ENCODE data around the gene MYL5.
A peak's percentile ranks its signal among the peaks of the same experiment; 100 is the strongest.

Gene MYL5

DNA sequence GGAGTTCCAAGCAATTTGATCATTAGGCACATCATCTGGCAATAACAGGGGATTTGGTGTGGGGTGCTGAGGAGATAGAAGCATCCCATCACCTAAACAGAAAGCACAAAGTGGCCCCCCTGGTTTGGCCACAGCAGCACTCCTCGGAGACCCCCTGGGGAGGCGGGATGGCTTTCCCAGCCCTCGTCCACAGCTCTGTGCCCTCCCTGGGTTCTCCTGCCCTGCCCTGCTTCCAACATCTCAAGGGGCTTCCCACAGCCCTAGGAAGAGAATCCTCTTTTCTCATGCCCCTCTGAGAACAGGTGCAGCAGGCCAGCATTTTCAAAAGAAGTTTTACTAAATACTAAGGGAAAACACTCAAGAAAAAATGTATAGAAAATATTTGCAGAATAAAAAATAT lies 13.1 kb upstream of the MYL5 start:
- no peak for DNase-seq
- Histone ChIP-seq H3K79me1 (ENCODE audit: low read length) (peaks cover 3% of the 10 kb centered on the region), H3K4me3 (ENCODE audit: low read depth, low read length) (no peak overlapping the region), H3K9ac (ENCODE audit: low read length) (no peak overlapping the region), H3K79me2 (ENCODE audit: control insufficient read depth, insufficient read depth, low read length, poor library complexity) (peaks cover 4% of the 10 kb centered on the region), H3K9me3 (ENCODE audit: insufficient read depth, low read depth, low read length) (peaks cover 12% of the 10 kb centered on the region), H4K91ac (ENCODE audit: low read depth, low read length) (no peak overlapping the region), H3K23ac (ENCODE audit: low read length) (no peak overlapping the region), H3K4me2 (ENCODE audit: low read length) (no peak overlapping the region), H3K14ac (ENCODE audit: low read length) (no peak overlapping the region), H2AFZ (ENCODE audit: insufficient read depth, low read length, poor library complexity) (no peak overlapping the region), H3K4me1 (ENCODE audit: control insufficient read depth in 1 of 2, insufficient read depth in 2 of 2, low read length in 2 of 2) (peaks cover 7 to 14% of the 10 kb centered on the region in 2 experiments), H3K27ac (ENCODE audit: low read depth, low read length) (no peak overlapping the region), H3K27me3 (ENCODE audit: insufficient read depth, low read length) (no peaks in the 10 kb centered on the region), H3K36me3 (ENCODE audit: control insufficient read depth in 1 of 2, insufficient read depth in 2 of 2, low read length in 2 of 2) (no peaks in the 10 kb centered on the region), H2AK5ac (ENCODE audit: low read length) (no peak overlapping the region), H3K18ac (ENCODE audit: low read length) (no peak overlapping the region), H2BK120ac (ENCODE audit: insufficient read depth, low read length, poor library complexity) (no peak overlapping the region), H2BK5ac (ENCODE audit: low read depth, low read length, poor library complexity) (no peak overlapping the region), H4K12ac (ENCODE audit: low read depth, low read length) (no peak overlapping the region), H2BK12ac (ENCODE audit: low read length) (no peak overlapping the region), H4K8ac (ENCODE audit: low read depth, low read length) (no peak overlapping the region), H3K4ac (ENCODE audit: low read depth, low read length) (no peak overlapping the region)
- no CpG with 5 or more reads among the region's 3 CpGs for WGBS (ENCODE audit: extremely low coverage, insufficient coverage, insufficient read length)

- Histone ChIP-seq H3K4ac (ENCODE audit: low read depth, low read length) (no peak overlapping the region), H4K8ac (ENCODE audit: low read depth, low read length) (no peak overlapping the region), H2BK12ac (ENCODE audit: low read length) (no peak overlapping the region), H3K9ac (ENCODE audit: low read length) (no peak overlapping the region), H2AFZ (ENCODE audit: insufficient read depth, low read length, poor library complexity) (no peak overlapping the region), H3K14ac (ENCODE audit: low read length) (no peak overlapping the region), H3K27me3 (ENCODE audit: insufficient read depth, low read length) (no peaks in the 10 kb centered on the region), H3K79me2 (ENCODE audit: control insufficient read depth, insufficient read depth, low read length, poor library complexity) (peaks cover 4% of the 10 kb centered on the region), H3K27ac (ENCODE audit: low read depth, low read length) (no peak overlapping the region), H2BK120ac (ENCODE audit: insufficient read depth, low read length, poor library complexity) (no peak overlapping the region), H3K9me3 (ENCODE audit: insufficient read depth, low read depth, low read length) (peaks cover 12% of the 10 kb centered on the region), H3K4me1 (ENCODE audit: control insufficient read depth in 1 of 2, insufficient read depth in 2 of 2, low read length in 2 of 2) (peaks cover 3 to 7% of the 10 kb centered on the region in 2 experiments), H3K23ac (ENCODE audit: low read length) (no peak overlapping the region), H4K91ac (ENCODE audit: low read depth, low read length) (no peak overlapping the region), H2AK5ac (ENCODE audit: low read length) (no peak overlapping the region), H3K79me1 (ENCODE audit: low read length) (peaks cover 3% of the 10 kb centered on the region), H4K12ac (ENCODE audit: low read depth, low read length) (no peak overlapping the region), H3K4me3 (ENCODE audit: low read depth, low read length) (no peak overlapping the region), H3K18ac (ENCODE audit: low read length) (no peak overlapping the region), H3K36me3 (ENCODE audit: control insufficient read depth in 1 of 2, insufficient read depth in 2 of 2, low read length in 2 of 2) (no peaks in the 10 kb centered on the region), H3K4me2 (ENCODE audit: low read length) (no peak overlapping the region), H2BK5ac (ENCODE audit: low read depth, low read length, poor library complexity) (no peak overlapping the region)
- WGBS (ENCODE audit: extremely low coverage, insufficient coverage, insufficient read length), result no CpG with 5 or more reads among the region's 42 CpGs
- DNase-seq, result no peak
Measured at GRCh38 chr4:661881-662761, 12.2 kb upstream of the MYL5 start.

DNA sequence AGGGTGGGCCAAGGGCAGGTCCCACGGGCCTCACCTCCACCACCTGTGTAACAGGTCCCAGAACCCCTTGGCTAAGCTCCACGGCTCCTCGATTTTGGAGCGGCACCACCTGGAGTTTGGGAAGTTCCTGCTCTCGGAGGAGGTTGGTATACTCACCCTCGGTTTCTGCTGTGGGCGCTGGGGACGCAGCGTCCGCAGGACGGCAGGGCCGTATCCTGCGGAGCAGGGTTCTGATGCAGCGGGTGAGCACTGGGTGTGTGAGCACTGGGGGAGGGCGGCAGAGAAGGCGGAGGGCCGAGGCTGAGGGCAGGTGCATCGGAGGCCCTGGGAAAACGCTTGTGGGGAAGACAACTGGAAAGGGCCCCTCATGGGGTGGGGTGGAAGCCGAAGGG lies 11.3 kb upstream of the MYL5 start:
- Histone ChIP-seq H3K79me2 (ENCODE audit: control insufficient read depth, insufficient read depth, low read length, poor library complexity) (peaks cover 4% of the 10 kb centered on the region), H3K9me3 (ENCODE audit: insufficient read depth, low read depth, low read length) (peaks cover 12% of the 10 kb centered on the region), H3K36me3 (ENCODE audit: control insufficient read depth in 1 of 2, insufficient read depth in 2 of 2, low read length in 2 of 2) (no peaks in the 10 kb centered on the region), H2BK5ac (ENCODE audit: low read depth, low read length, poor library complexity) (no peak overlapping the region), H4K91ac (ENCODE audit: low read depth, low read length) (no peak overlapping the region), H2BK120ac (ENCODE audit: insufficient read depth, low read length, poor library complexity) (no peak overlapping the region), H3K14ac (ENCODE audit: low read length) (no peak overlapping the region), H3K4me1 (ENCODE audit: control insufficient read depth in 1 of 2, insufficient read depth in 2 of 2, low read length in 2 of 2) (peaks cover 3 to 6% of the 10 kb centered on the region in 2 experiments), H3K27ac (ENCODE audit: low read depth, low read length) (no peak overlapping the region), H4K8ac (ENCODE audit: low read depth, low read length) (peak overlapping the region; percentile 86), H3K23ac (ENCODE audit: low read length) (no peak overlapping the region), H2AK5ac (ENCODE audit: low read length) (no peak overlapping the region), H3K4me3 (ENCODE audit: low read depth, low read length) (peak overlapping the region; percentile 72), H2AFZ (ENCODE audit: insufficient read depth, low read length, poor library complexity) (no peak overlapping the region), H3K9ac (ENCODE audit: low read length) (no peak overlapping the region), H3K27me3 (ENCODE audit: insufficient read depth, low read length) (no peaks in the 10 kb centered on the region), H3K4ac (ENCODE audit: low read depth, low read length) (no peak overlapping the region), H3K18ac (ENCODE audit: low read length) (no peak overlapping the region), H4K12ac (ENCODE audit: low read depth, low read length) (peak overlapping the region; percentile 13), H3K79me1 (ENCODE audit: low read length) (peaks cover 3% of the 10 kb centered on the region), H3K4me2 (ENCODE audit: low read length) (peak overlapping the region; percentile 56), H2BK12ac (ENCODE audit: low read length) (no peak overlapping the region)
- no peak for DNase-seq
- no CpG with 5 or more reads among the region's 20 CpGs for WGBS (ENCODE audit: extremely low coverage, insufficient coverage, insufficient read length)

DNA sequence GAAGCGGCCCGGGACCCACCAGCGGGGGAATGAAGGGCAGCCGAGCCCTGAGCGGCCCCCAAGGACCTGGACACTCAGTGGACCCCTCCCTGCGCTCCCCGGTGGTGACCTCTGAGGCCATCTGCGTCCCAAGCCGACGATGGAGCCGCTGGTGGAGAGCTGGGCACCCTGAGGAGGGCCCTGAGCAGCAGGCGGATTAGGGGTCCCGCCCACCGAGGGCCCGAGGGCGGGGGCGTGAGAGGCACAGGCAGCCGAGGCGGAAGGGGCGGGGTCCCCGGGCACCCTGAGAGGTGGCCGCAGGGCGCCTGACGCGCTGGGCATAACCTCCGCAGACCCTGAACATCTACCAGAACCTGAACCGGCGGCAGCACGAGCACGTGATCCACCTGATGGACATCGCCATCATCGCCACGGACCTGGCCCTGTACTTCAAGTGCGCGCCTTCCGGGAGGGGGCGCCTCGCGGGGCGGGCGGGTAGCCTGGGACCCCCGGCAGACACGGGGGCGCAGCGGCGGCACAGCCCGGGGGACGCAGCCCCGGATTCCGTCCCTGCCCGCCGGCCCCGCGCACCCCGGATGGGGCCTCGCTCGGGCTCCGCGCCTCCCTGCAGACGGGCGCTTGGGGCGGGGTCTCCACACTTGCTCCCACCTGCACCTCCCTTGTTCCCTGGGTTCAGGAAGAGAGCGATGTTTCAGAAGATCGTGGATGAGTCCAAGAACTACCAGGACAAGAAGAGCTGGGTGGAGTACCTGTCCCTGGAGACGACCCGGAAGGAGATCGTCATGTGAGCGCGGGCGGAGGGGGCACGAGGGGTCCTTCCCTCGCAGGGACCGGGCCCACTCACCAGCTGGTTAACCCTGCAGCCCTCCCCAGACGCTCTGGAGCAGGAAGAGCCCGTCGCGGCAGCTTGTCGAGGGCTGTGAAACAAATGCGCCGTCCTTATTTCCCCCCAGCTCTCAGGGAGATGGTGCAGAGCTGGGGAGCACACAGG lies 10.6 kb upstream of the MYL5 start:
- Histone ChIP-seq H3K4me1 (ENCODE audit: control insufficient read depth in 1 of 2, insufficient read depth in 2 of 2, low read length in 2 of 2) (peaks cover 3 to 6% of the 10 kb centered on the region in 2 experiments), H3K79me2 (ENCODE audit: control insufficient read depth, insufficient read depth, low read length, poor library complexity) (peaks cover 4% of the 10 kb centered on the region), H3K4me2 (ENCODE audit: low read length) (peak overlapping the region; percentile 56), H3K23ac (ENCODE audit: low read length) (no peak overlapping the region), H4K12ac (ENCODE audit: low read depth, low read length) (peak overlapping the region; percentile 14), H2AK5ac (ENCODE audit: low read length) (no peak overlapping the region), H3K79me1 (ENCODE audit: low read length) (peaks cover 3% of the 10 kb centered on the region), H3K9me3 (ENCODE audit: insufficient read depth, low read depth, low read length) (peaks cover 12% of the 10 kb centered on the region), H4K8ac (ENCODE audit: low read depth, low read length) (peak overlapping the region; percentile 86), H2AFZ (ENCODE audit: insufficient read depth, low read length, poor library complexity) (peak overlapping the region; percentile 69), H3K18ac (ENCODE audit: low read length) (peak overlapping the region; percentile 38), H2BK5ac (ENCODE audit: low read depth, low read length, poor library complexity) (no peak overlapping the region), H3K14ac (ENCODE audit: low read length) (peak overlapping the region; percentile 5), H2BK12ac (ENCODE audit: low read length) (no peak overlapping the region), H4K91ac (ENCODE audit: low read depth, low read length) (peak overlapping the region; percentile 59), H2BK120ac (ENCODE audit: insufficient read depth, low read length, poor library complexity) (no peak overlapping the region), H3K4ac (ENCODE audit: low read depth, low read length) (peak overlapping the region; percentile 28), H3K27ac (ENCODE audit: low read depth, low read length) (no peak overlapping the region), H3K36me3 (ENCODE audit: control insufficient read depth in 1 of 2, insufficient read depth in 2 of 2, low read length in 2 of 2) (no peaks in the 10 kb centered on the region), H3K9ac (ENCODE audit: low read length) (peak overlapping the region; percentile 50), H3K4me3 (ENCODE audit: low read depth, low read length) (peak overlapping the region; percentile 72), H3K27me3 (ENCODE audit: insufficient read depth, low read length) (no peaks in the 10 kb centered on the region)
- no peak for DNase-seq
- WGBS (ENCODE audit: extremely low coverage, insufficient coverage, insufficient read length), result no CpG with 5 or more reads among the region's 80 CpGs

Measured in trophoblast cell (in vitro differentiated cells and primary cell).